ENCODE results near the gene APBB3.

Gene APBB3

DNA sequence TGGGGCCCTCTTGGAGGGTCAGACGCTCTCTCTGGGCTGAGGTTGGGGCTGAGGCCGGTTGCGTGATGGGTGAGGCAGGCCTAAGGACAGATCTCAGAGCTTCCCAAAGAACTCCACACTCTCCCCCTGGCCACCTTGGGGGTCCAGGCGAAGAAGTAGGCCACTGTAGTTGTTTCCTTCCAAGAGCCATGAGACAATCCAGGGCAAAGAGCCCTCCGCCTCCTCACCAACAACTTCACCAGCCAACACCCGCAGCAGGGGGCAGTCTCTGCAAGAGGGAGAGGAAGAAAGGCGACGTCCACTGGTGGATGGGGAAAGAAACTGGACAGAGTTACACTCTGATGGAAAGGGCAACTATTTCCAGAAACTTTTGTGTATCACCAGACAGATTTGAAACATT lies 10.9 kb upstream of the APBB3 start:
- DNase-seq (ENCODE audit: low read depth in 2 of 2): no peak

DNA sequence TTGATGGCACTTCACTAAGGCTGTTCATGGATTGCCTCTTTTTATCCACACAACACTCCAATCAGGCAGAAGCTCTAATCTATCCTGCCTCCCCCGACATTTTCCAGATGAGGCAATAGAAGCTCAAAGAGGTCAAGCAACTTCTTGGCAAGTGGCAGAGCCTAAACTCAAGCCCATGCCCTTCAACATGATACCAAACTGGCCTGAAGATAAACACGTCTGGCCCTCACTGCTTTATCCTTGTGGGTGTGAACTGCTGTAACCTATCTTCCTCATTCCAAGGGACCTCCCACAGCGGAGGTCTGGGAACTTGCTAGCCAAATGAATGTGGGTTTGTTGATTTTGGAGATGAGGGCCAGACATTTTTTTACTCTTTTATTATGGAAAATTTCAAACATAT lies 9.8 kb upstream of the APBB3 start:
- DNase-seq (ENCODE audit: low read depth in 2 of 2): no peak

DNA sequence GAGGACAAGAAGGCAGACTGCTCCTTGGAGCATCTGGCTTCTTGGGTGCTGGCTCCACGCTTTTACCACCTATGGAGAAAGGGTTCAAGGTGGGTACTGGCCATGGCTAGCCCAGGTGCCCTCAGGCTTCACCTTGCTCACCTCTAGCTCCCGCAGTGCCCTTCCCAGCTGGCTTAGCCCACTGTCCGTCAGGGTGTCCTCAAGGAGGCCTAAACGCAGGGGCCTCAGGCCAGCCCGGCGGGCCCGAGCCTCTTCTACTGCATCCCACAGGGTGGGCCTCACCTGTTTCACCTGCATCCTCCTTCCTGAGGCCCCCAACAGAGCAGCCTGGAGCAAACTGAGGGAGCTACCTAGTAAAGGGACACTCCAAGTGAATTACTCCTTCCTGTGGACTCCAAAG lies 9.3 kb upstream of the APBB3 start:
- DNase-seq (ENCODE audit: low read depth in 2 of 2): no peak

DNA sequence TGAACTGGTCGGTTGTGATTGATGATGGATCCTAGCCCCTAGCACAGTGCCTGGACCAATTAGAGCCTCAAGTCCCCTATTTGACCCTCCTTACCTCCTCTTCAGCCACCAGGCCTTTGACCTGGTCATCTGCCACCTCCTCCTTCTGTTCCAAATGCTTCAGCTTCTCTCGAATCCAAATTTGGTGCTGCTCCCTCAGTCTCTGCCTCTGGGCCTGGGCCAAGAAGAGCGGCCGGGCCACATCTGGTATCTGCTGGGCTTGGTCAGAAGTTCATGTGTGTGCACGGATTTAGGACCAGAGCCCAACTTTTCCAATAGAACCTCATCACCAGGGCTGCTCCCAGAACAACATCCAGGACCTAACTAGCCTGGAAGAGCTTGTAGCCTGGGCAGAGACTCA lies 6.7 kb upstream of the APBB3 start:
- DNase-seq (ENCODE audit: low read depth in 2 of 2): no peak

DNA sequence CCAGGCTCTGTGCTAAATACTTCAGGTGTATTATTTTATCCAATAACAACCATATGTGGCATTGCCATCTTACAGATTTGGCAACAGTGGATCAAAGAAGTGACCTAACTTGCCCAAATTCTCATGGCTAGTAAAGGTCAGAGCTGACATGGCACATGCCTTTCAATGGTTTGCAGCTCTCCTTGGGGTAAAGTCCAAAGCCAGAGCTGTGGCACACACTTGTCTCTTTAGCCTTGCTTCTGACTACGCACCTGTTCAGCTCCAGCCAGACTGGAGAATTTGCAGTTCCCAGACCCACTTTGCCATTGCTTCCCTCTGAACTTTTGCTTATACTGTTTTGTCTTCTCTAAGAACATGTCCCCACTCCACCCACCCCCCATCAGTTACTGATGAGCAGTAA lies 6.1 kb upstream of the APBB3 start:
- DNase-seq (ENCODE audit: low read depth in 2 of 2): no peak

DNA sequence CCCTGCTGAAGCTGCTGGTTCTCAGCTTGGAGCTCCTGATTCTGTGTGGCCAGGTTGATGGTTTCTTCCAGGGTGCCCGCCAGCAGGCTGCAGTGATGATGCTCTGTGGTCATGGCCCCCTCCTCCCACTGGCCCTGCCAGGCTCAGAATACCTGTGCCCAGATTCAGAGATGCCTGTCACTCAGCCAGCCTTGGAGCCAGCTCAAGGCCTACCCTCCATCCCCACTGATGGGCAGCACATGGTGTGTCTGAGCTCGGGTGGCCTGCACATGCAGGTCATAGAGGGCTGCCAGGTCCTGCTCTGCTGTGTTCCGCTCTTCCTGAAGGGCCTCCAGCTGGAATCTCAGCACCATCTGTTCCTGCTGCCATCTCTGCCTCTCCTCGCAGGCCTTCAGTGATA lies 5.7 kb upstream of the APBB3 start:
- no peak for DNase-seq (ENCODE audit: low read depth in 2 of 2)

DNA sequence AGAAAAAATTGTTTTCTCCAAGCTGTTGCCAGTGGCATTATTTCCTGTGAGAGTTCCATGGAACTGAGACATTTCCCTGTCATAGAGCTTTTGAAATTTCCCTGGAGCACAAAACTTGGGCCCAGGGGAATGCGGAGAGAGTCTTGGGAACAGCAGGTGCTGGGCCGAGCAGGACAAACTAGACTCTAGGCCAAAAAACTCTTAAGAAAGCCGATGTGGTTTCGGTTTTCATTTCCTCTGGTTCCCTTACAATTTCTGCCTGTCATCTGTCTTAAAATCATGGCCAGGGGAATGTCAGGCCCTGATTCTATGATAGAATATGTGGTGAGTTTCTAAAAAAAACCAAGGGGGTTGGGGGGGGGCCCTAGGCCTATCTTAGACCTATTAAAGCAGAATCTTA lies 4.8 kb upstream of the APBB3 start:
- DNase-seq (ENCODE audit: low read depth in 2 of 2): no peak

DNA sequence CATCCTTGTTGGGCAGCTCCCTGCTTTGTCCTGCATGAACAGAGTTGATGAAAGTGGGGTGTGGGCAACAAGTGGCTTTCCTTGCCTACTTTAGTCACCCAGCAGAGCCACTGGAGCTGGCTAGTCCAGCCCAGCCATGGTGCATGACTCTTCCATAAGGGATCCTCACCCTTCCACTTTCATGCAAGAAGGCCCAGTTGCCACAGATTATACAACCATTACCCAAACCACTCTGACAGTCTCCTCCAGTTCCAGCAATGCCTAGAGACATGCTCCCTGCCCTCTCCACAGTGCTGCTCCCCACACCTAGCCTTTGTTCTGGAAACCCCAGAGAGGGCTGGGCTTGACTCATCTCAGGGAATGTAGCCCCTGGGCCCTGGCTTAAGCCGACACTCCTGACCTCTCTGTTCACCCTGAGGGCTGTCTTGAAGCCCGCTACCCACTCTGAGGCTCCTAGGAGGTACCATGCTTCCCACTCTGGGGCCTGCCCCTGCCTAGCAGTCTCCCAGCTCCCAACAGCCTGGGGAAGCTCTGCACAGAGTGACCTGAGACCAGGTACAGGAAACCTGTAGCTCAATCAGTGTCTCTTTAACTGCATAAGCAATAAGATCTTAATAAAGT lies 4.2 kb upstream of the APBB3 start:
- no peak for DNase-seq (ENCODE audit: low read depth in 2 of 2)

DNA sequence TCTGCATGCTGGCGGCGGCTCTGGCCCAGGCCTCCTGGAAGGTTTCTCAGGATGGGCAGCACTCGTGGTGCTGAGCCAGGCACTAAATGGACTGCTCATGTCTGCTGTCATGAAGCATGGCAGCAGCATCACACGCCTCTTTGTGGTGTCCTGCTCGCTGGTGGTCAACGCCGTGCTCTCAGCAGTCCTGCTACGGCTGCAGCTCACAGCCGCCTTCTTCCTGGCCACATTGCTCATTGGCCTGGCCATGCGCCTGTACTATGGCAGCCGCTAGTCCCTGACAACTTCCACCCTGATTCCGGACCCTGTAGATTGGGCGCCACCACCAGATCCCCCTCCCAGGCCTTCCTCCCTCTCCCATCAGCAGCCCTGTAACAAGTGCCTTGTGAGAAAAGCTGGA lies 3.5 kb upstream of the APBB3 start:
- DNase-seq (ENCODE audit: low read depth in 2 of 2): no peak

DNA sequence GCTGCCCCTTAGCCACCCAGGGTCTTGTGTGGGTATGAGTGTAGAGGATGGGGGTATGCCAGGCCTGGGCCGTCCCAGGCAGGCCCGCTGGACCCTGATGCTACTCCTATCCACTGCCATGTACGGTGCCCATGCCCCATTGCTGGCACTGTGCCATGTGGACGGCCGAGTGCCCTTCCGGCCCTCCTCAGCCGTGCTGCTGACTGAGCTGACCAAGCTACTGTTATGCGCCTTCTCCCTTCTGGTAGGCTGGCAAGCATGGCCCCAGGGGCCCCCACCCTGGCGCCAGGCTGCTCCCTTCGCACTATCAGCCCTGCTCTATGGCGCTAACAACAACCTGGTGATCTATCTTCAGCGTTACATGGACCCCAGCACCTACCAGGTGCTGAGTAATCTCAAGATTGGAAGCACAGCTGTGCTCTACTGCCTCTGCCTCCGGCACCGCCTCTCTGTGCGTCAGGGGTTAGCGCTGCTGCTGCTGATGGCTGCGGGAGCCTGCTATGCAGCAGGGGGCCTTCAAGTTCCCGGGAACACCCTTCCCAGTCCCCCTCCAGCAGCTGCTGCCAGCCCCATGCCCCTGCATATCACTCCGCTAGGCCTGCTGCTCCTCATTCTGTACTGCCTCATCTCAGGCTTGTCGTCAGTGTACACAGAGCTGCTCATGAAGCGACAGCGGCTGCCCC lies 2.9 kb upstream of the APBB3 start:
- DNase-seq (ENCODE audit: low read depth in 2 of 2): no peak

DNA sequence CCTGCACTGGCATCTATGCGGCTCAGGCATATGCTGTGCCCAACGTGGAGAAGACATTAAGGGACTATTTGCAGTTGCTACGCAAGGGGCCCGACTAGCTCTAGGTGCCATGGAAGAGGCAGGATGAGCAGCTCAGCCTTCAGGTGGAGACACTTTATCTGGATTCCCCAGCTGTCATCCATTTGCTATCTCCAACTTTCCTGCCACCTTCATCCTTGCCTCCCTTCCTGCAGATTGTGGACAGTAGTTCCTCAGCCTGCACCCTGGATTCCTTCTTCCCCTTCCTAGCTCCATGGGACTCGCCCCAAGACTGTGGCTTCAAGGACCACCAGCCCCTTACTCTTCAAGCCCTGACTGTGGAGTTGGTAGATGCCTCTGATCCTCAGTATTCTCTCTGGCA lies 2.3 kb upstream of the APBB3 start:
- DNase-seq (ENCODE audit: low read depth in 2 of 2): no peak

DNA sequence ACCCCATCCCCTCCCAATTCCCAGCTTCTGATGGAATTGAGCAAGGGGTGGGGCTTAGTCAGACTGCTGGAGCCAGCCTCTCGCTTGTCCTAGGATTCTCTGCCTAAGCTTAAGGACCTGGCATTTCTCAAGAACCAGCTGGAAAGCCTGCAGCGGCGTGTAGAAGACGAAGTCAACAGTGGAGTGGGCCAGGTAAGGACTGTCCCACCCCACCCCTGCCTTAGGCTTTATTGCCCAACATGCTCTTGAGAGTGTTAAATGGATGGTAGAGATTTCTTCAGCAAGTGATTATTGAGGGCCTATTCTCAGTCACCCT lies 1.3 kb upstream of the APBB3 start:
- no peak for DNase-seq (ENCODE audit: low read depth in 2 of 2)

DNA sequence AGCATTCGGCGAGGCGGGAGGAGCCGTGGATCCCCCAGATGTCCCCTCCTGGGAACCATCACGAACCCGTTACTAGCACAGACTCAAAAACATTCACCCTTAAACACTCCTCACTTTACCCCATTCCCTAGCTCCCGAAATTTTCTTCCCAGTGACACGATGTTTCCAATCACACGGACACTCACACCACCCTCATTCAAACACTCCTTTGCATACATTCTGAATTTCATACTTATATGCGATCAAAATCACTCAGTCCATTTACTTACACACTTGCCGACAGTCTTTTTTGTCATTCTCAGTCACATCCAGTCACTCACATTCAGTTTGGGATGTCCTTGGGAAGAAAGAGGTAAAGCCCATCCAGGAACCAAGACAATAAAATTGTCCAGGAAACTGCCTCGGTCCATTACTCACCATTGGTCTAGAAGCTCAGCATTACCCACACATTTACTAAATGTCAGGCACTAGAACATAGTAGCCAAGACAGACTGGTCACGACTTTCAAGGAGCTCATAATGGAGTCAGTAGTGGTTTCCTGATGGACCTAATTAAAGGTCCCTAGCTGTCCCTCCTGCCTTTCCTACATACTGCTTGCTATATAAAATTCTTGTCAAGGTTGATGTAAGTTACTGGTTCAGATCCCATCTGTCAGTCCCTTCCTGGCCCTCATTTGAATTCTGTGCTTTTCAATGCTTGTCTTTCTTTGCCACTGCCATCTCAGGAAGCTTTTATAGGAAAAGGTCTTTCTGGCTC lies 804 bp upstream of the APBB3 start:
- DNase-seq (ENCODE audit: low read depth in 2 of 2): no peak

DNA sequence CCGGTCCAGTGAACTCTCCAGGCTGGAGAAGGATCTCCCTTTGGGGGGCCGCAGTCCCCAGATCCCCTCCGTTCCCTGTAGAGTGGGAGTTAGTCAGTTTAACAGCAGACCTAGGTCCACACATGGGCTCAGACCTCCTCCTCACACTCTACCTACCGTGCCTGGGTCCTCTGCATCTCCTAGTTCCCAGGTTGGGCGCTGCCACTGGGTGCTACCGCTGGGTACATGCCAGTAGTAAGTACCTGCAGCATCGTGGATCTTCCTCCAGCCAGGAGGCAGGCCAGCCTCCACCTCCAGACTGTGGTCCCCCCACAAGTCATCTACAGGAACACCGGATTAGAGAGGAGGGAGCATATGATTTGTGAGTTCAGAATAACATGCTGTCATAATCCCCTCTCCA lies 802 bp downstream of the APBB3 start:
- DNase-seq (ENCODE audit: low read depth in 2 of 2): no peak

DNA sequence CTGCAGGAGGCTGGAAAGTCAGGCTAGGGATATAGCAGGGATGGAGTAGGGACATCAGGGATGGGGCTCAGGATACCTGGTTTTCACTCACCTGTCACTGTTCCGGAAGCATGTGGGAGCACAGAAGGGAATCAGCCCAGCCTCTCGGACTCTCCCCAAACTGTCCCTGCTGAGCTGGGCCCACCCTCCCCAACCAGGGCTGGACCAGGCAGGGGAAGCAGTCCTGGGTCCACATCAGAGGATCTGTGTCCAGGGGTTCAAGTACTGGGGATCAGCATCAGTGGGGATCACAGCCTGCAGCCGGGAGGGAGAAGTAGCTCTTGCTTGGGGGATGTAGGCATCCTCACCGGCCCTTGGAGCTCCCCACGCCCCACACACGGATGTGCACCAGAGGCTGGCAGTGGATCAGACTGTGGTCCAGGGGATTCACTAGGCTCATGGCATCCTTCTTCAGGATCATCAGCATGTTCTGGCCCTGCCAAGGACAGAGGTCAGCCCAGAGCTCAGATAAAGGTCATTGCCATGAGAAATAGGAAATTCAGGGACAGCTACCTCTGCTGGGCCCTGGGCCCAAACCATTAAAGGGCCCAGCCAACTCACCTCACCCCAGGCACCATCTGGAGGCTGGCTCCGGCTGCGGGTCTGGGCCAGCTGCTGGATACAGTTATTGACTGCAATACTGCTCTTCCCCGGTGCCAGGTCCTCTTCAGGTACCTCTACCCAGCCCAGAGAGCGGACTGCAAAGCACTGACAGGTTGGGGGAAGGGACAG lies 2.5 kb downstream of the APBB3 start:
- DNase-seq (ENCODE audit: low read depth in 2 of 2): no peak

DNA sequence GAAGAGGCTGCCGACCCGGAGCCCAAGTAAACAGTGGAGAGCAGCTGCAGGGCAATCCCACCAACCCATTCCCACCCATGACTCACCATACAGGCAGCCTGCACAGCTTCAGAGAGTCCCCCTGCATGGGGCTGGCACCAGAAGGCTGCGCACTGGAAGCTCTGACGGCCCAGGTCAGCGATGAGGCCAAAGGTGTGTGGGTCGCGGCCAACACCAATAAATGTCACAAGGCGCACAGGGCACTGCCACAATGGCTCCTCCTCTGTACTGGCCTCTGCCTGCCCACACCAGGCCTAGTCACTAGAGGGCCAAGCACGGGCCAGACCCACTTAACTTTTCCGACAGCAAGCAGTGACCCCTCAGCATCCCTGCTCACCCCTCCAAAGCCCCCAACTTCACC lies 4.2 kb downstream of the APBB3 start:
- no peak for DNase-seq (ENCODE audit: low read depth in 2 of 2)

DNA sequence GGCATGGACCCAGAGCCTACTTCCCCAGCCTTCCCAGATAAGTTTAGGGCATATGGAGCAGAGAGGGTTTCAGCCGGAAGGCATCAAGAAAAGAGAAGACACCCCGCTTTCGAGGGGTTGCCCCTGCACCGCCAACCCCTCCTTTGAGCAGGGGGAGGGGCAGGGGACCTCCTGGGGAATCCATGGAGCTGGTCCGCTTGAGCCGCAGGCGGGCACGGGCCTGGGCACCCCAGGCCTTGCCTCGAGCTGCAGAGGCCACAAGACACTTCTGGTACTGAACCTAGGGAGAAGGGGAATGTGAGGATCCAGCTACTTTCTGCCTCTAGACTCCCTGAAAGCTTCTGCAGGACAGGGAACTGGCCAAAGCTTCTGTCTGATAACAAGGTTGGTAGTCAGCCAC lies 5.9 kb downstream of the APBB3 start:
- no peak for DNase-seq (ENCODE audit: low read depth in 2 of 2)

DNA sequence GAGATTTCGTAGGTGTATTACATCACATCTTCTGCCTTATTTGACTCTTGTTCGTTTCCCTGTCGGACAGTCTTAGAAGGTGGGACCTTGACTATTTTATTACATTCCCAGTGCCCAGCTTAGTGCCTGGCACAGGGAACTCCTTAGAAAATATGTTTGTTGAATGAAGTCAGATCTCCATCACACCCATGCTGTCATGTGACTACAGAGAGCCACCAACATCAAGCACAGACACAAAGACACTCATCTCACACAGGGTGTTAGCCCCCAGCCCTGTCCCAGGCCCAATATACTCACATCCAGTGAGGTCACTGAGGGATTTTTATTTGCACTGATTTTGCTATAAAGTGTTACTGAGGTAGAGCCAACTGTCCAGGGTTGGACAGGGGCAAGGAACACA lies 6.4 kb downstream of the APBB3 start:
- DNase-seq (ENCODE audit: low read depth in 2 of 2): no peak

DNA sequence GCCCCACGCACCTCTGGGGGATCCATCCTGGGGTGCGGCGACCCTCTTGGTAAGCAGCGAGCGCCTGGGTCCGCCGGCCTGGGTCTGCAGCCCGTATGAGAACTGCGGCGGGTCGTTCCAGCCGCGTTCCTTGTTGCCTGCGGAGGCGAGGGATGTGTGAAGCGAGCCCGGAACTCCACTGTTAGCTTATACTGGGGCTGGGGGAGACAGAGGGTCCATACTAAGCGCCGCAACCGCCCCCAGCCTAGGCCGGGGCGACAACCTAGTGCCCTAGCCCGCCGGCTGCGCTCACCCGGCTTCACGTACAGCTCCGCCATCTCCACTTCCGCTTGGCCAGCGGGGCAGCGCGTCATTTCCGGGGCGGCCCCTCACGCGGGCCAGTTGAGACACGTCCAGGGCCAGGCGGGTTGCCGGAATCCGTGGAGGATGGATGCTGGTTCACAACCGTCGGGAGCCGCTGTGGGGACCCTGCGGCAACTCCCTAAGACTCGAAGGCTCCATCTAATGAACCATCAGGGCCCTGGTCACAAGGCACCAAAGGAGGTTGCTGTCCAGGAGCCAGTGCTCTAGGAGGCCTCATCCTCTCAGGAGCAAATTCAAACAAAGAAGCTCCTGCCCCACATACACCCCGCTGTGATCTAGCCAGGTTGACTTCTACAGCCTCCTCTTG lies 7.1 kb downstream of the APBB3 start, which contains the start of gene SRA1:
SRA1 (minus strand) TSS at position 338 of the 670 bp plus-strand sequence; CDS start at position 317, 21 bp downstream.
- peak; percentile 68 to 71 for DNase-seq (ENCODE audit: low read depth in 2 of 2)

DNA sequence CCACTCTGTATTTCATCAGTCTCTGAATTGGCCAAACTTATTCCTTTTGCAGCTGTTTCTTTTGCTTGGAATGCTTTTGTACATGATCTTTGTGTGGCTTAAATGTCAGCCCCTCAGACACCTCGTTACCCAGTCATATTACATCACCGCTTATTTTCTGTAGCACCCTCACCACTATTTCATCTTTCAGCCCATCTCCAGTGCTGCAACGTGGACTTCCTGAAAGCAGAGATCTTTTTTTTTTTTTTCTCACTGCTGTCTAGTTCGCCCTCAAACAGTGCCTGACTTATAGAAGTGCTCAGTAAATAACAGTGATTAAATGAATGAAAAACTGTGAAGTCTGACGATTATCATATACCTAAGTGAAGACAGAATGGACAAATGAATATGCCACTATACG lies 8.0 kb downstream of the APBB3 start:
- DNase-seq (ENCODE audit: low read depth in 2 of 2): no peak

DNA sequence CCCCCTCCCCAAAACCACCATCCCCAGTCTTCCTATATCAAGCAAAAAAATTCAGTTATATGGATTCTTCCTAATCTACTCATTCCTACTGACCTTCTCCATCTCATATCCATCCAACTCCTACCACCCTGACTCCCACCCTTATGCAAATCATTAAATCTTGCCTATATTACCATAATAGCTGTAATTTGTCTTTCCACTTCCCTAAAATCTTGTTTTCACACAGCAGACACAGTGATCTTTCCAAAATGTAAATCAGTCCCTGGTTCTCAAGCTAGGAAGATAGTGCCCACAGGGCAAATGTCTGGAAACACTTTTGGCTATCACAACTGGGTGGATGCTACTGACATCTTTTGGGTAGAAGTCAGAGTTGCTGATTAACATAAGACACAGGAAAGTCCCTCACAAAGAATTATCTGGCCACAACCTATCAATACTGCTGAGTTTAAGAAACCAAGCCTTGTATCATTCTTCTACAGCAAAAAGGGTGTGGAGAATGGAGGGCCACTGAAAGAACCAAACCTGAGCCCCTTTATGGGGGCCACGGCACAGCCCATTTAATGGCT lies 8.6 kb downstream of the APBB3 start:
- no peak for DNase-seq (ENCODE audit: low read depth in 2 of 2)

DNA sequence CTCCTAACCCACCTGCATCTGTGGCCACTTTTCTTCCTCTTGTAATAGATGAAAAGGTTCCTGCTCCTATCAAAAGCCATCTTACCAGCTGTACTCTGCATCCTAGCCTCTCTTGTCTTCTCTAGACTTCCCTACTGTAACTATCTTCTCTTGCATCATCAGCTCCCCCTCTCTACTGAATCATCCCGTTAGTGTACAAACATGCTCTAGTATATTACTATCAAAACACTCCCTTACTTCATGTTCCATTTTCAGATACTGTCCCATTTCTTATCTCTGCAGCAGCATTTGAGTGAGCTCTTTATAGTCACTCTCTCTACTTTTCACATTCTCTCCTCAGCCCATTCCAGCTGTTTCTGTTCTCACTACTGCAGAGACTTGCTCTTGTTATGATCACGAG lies 9.9 kb downstream of the APBB3 start:
- no peak for DNase-seq (ENCODE audit: low read depth in 2 of 2)

Data from stimulated activated CD8-positive, alpha-beta memory T cell treated with anti-CD3 and anti-CD28 coated beads, Interleukin-7, amount 100 ng/mL, for 1 hour (primary cell).